Epidermal melanocyte (primary cell): Measurements from ENCODE around the gene SYNPR.
A peak's percentile ranks its signal among the peaks of the same experiment; 100 is the strongest.

ENCODE experiments used
- DNase-seq: peaks from one replicate; pipeline ENCODE4 v3.0.0; 2011; ENCODE audit warnings: low spot score; ENCODE audit not compliant: insufficient read length

SYNPR gene

GRCh38 chr3:63304421-63304820 is 26.3 kb downstream of the SYNPR start:
- no peak for DNase-seq

- no peak for DNase-seq
Measured at GRCh38 chr3:63308072-63308471, 30.0 kb downstream of the SYNPR start.

GRCh38 chr3:63309768-63310167 is 31.7 kb downstream of the SYNPR start:
- no peak for DNase-seq

GRCh38 chr3:63323766-63324165 is 45.7 kb downstream of the SYNPR start:
- no peak for DNase-seq

GRCh38 chr3:63324621-63325020 is 46.5 kb downstream of the SYNPR start:
- DNase-seq, result no peak

GRCh38 chr3:63325386-63325785 is 47.3 kb downstream of the SYNPR start:
- no peak for DNase-seq

GRCh38 chr3:63328365-63328764 is 50.3 kb downstream of the SYNPR start:
- DNase-seq, result no peak

GRCh38 chr3:63331520-63331919 is 53.4 kb downstream of the SYNPR start:
- no peak for DNase-seq

GRCh38 chr3:63333815-63334214 is 55.7 kb downstream of the SYNPR start:
- DNase-seq, result no peak

- no peak for DNase-seq
Measured at GRCh38 chr3:63338351-63338750, 60.2 kb downstream of the SYNPR start.

GRCh38 chr3:63343674-63344073 is 65.6 kb downstream of the SYNPR start:
- DNase-seq, result peak; percentile 49

GRCh38 chr3:63344661-63345060 is 66.6 kb downstream of the SYNPR start:
- no peak for DNase-seq

- peak; percentile 50 for DNase-seq
Measured at GRCh38 chr3:63349583-63350573, 71.8 kb downstream of the SYNPR start.

GRCh38 chr3:63351159-63352007 is 73.3 kb downstream of the SYNPR start:
- peak; percentile 28 for DNase-seq

- DNase-seq, result no peak
Measured at GRCh38 chr3:63352008-63352279, 73.8 kb downstream of the SYNPR start.

- no peak for DNase-seq
Measured at GRCh38 chr3:63353383-63353782, 75.3 kb downstream of the SYNPR start.

- DNase-seq, result no peak
Measured at GRCh38 chr3:63354160-63354559, 76.1 kb downstream of the SYNPR start.

GRCh38 chr3:63355809-63356208 is 77.7 kb downstream of the SYNPR start:
- no peak for DNase-seq

GRCh38 chr3:63364495-63364894 is 86.4 kb downstream of the SYNPR start:
- DNase-seq, result no peak

- DNase-seq, result no peak
Measured at GRCh38 chr3:63364910-63365309, 86.8 kb downstream of the SYNPR start.

GRCh38 chr3:63365671-63366070 is 87.6 kb downstream of the SYNPR start:
- DNase-seq, result no peak

- DNase-seq, result no peak
Measured at GRCh38 chr3:63370094-63370493, 92.0 kb downstream of the SYNPR start.
